ENCODE data around the gene PPP1R1C. TPM values are rescaled to one million over a fixed set of nuclear protein-coding genes. Genes with fewer than 3 reads are reported as not detected.

Gene PPP1R1C
- total and polyA plus RNA-seq, 2 experiments from 2014 or later, result 3.5 to 18.8 TPM

DNA sequence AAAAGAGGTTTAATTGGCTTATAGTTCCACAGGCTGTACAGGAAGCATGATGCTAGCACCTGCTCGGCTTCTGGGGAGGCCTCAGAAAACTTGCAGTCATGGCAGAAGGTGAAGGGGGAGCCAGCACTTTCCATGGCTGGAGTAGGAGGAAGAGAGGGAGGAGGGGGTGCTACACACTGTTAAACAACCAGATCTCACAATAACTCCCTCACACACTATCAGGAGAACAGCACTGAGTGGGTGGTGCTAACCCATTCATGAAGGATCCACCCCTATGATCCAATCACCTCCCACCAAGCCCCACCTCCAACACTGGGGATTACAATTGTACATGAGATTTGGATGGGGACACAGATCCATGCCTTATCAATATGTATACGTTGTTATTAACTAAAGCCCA is 85.1 kb downstream of the PPP1R1C start (continued):
- TF ChIP-seq, protein P1, sequence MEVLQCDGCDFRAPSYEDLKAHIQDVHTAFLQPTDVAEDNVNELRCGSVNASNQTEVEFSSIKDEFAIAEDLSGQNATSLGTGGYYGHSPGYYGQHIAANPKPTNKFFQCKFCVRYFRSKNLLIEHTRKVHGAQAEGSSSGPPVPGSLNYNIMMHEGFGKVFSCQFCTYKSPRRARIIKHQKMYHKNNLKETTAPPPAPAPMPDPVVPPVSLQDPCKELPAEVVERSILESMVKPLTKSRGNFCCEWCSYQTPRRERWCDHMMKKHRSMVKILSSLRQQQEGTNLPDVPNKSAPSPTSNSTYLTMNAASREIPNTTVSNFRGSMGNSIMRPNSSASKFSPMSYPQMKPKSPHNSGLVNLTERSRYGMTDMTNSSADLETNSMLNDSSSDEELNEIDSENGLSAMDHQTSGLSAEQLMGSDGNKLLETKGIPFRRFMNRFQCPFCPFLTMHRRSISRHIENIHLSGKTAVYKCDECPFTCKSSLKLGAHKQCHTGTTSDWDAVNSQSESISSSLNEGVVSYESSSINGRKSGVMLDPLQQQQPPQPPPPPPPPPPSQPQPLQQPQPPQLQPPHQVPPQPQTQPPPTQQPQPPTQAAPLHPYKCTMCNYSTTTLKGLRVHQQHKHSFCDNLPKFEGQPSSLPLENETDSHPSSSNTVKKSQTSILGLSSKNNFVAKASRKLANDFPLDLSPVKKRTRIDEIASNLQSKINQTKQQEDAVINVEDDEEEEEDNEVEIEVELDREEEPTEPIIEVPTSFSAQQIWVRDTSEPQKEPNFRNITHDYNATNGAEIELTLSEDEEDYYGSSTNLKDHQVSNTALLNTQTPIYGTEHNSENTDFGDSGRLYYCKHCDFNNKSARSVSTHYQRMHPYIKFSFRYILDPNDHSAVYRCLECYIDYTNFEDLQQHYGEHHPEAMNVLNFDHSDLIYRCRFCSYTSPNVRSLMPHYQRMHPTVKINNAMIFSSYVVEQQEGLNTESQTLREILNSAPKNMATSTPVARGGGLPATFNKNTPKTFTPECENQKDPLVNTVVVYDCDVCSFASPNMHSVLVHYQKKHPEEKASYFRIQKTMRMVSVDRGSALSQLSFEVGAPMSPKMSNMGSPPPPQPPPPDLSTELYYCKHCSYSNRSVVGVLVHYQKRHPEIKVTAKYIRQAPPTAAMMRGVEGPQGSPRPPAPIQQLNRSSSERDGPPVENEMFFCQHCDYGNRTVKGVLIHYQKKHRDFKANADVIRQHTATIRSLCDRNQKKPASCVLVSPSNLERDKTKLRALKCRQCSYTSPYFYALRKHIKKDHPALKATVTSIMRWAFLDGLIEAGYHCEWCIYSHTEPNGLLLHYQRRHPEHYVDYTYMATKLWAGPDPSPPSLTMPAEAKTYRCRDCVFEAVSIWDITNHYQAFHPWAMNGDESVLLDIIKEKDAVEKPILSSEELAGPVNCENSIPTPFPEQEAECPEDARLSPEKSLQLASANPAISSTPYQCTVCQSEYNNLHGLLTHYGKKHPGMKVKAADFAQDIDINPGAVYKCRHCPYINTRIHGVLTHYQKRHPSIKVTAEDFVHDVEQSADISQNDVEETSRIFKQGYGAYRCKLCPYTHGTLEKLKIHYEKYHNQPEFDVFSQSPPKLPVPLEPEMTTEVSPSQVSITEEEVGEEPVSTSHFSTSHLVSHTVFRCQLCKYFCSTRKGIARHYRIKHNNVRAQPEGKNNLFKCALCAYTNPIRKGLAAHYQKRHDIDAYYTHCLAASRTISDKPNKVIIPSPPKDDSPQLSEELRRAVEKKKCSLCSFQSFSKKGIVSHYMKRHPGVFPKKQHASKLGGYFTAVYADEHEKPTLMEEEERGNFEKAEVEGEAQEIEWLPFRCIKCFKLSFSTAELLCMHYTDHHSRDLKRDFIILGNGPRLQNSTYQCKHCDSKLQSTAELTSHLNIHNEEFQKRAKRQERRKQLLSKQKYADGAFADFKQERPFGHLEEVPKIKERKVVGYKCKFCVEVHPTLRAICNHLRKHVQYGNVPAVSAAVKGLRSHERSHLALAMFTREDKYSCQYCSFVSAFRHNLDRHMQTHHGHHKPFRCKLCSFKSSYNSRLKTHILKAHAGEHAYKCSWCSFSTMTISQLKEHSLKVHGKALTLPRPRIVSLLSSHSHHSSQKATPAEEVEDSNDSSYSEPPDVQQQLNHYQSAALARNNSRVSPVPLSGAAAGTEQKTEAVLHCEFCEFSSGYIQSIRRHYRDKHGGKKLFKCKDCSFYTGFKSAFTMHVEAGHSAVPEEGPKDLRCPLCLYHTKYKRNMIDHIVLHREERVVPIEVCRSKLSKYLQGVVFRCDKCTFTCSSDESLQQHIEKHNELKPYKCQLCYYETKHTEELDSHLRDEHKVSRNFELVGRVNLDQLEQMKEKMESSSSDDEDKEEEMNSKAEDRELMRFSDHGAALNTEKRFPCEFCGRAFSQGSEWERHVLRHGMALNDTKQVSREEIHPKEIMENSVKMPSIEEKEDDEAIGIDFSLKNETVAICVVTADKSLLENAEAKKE (CRISPR knock-in tag; IDR thresholded peaks at IDR 0.05), result no peak
- TF ChIP-seq EZH2phosphoT487 (IDR thresholded peaks at IDR 0.05; ENCODE audit: unreplicated experiment), result no peak

DNA sequence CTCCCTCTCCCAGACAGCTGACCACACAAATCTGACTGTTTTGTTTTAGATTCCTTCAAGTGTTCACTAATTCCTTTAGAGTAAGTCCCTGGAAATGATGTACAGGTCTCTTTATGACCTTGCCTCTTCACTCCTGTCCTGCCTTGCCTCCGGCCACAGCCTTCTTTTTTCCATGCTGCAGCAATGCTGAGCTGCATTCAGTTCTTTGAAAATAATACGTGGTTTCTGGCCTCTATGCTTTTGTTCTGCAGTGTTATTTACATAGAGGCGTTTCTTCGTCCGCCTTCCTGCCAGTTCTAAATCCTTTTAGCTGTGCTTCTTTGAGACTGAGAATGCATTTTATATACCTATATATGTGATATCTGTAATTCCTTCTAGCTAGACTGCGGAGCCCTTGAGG is 87.2 kb downstream of the PPP1R1C start:
- H3K9me3 Mint-ChIP-seq, result no peaks in the 10 kb centered on the region
- H3K27ac ChIP-seq (ENCODE audit: low read depth), result no peak overlapping the region
- no peaks in the 10 kb centered on the region for H3K79me2 ChIP-seq (replicated peaks; ENCODE audit: insufficient read depth)
- no peaks in the 10 kb centered on the region for H3K27me3 ChIP-seq (ENCODE audit: insufficient read depth)
- no peaks in the 10 kb centered on the region for H3F3A ChIP-seq (replicated peaks; ENCODE audit: low read depth)
- DNase-seq (ENCODE audit: low spot score), result no peak
- no peaks in the 10 kb centered on the region for H3K36me3 Mint-ChIP-seq (ENCODE audit: low read depth)
- no peaks in the 10 kb centered on the region for H4K20me1 ChIP-seq (replicated peaks; ENCODE audit: insufficient read depth)
- H3K4me2 ChIP-seq, result no peak overlapping the region
- no peak overlapping the region for H3K4me3 ChIP-seq
- H3K27ac Mint-ChIP-seq, result no peak overlapping the region
- no peak overlapping the region for H3K4me3 Mint-ChIP-seq
- peaks cover 19% of the 10 kb centered on the region for H3K4me1 Mint-ChIP-seq
- H3K4me1 ChIP-seq (ENCODE audit: insufficient read depth), result peaks cover 10% of the 10 kb centered on the region; the same call in 1 of the 2 replicates
- no peaks in the 10 kb centered on the region for H3K9me2 ChIP-seq (ENCODE audit: insufficient read depth)
- no peak overlapping the region for H2AFZ ChIP-seq
- H3K36me3 ChIP-seq (ENCODE audit: insufficient read depth), result no peaks in the 10 kb centered on the region
- ATAC-seq, result no peak
- H3K27me3 Mint-ChIP-seq (ENCODE audit: insufficient read depth, low read depth, poor library complexity), result no peaks in the 10 kb centered on the region
- TF ChIP-seq JUNB (IDR thresholded peaks at IDR 0.05; ENCODE audit: unreplicated experiment), result no peak
- TF ChIP-seq, protein P2, sequence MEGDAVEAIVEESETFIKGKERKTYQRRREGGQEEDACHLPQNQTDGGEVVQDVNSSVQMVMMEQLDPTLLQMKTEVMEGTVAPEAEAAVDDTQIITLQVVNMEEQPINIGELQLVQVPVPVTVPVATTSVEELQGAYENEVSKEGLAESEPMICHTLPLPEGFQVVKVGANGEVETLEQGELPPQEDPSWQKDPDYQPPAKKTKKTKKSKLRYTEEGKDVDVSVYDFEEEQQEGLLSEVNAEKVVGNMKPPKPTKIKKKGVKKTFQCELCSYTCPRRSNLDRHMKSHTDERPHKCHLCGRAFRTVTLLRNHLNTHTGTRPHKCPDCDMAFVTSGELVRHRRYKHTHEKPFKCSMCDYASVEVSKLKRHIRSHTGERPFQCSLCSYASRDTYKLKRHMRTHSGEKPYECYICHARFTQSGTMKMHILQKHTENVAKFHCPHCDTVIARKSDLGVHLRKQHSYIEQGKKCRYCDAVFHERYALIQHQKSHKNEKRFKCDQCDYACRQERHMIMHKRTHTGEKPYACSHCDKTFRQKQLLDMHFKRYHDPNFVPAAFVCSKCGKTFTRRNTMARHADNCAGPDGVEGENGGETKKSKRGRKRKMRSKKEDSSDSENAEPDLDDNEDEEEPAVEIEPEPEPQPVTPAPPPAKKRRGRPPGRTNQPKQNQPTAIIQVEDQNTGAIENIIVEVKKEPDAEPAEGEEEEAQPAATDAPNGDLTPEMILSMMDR (conservative IDR thresholded peaks at IDR 0.05; ENCODE audit: low read depth in 2 of 2), result no peak
- TF ChIP-seq ZNF331 (CRISPR knock-in tag; IDR thresholded peaks at IDR 0.05; ENCODE audit: low read depth), result no peak
- TF ChIP-seq, protein P1 (CRISPR knock-in tag; IDR thresholded peaks at IDR 0.05), result no peak
- no peak for TF ChIP-seq ETS1 (IDR thresholded peaks at IDR 0.05)

Measured in GM23338 (cell line).